Stimulated activated CD8-positive, alpha-beta memory T cell treated with anti-CD3 and anti-CD28 coated beads, Interleukin-7, amount 100 ng/mL, for 24 hours (primary cell): ENCODE measurements around the gene TBC1D10A.
"Not testable (repeated sequence)": the region's sequence is repeated elsewhere in the genome, so short reads cannot be mapped to it uniquely, and the experiment has no call there.

Source experiments
- DNase-seq: peaks from one replicate; pipeline ENCODE4 v3.0.0-alpha.2; 2020; ENCODE audit warnings: low read depth

Gene TBC1D10A

DNA sequence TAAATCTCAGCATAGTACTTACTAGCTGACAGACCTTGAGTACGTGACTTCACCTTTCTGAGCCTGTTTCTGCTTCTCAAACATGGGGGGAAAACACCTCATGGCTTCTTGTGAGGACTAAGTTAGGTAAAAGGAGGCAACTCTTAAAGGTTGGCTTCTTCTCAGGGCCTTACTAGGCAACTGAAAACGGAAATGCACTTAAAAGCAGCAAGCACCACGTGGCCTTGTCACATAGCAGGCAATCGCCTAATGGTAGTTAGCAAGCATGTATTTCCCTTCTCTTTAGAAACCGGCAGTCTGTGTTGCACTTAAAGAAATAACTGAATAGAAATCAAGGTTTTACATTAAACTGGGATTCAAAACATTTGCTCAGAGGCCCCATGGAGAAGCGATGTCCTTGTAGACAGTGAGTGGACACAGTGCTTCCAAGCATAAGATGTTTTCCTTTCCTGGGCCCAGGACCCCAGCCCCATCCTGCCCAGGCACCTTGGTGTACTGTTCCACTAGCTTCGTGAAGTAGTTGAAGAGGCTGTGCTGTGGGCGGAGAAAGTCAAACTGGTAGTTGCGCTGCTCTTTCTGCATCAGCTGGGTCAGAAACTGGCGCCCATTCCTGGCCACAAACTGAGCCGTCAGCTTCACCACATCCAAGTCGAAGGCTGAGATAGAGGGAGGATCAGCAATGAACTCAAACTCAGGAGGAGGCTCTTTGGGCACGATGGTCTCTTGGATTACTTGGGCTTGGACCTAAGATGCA is 17.9 kb upstream of the TBC1D10A start:
- no peak for DNase-seq

DNA sequence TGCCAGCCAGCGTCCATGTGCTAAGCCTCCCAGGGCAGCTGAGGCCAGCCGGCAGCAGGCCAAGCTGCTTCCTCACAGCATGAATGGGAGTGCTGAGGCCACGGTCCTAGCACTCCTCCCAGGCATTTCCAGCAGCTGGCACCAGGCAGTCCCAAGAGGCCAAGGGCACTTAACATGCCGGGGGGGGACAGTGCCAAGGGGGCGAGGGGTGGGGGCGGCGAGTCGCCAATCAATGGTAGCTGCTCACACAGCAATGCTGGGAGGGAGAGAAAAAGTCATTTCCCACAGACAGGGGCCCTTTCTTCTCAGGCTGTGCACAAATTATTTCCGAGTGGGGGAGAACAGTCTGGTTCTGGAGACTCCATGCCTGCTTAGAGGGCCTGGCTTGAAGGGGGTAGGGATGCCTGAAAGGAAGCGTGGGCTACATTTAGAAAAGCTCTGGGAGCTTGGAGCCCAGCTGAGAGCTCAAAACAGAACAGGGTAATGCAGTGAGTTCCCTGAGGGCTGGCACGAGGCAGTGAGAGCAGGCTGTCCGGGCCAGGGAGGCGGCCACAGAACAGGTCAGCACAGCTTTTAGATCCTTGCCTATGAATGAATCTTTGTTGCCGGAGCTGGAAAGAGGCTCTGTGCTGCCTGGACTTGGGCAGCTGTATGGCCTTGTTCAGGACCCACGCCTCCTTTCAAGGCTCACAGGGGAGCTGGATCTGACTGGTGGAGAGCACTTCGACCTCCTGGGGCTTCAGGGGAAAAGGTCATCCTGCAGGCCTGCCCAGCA is 14.4 kb upstream of the TBC1D10A start:
- DNase-seq, result no peak

DNA sequence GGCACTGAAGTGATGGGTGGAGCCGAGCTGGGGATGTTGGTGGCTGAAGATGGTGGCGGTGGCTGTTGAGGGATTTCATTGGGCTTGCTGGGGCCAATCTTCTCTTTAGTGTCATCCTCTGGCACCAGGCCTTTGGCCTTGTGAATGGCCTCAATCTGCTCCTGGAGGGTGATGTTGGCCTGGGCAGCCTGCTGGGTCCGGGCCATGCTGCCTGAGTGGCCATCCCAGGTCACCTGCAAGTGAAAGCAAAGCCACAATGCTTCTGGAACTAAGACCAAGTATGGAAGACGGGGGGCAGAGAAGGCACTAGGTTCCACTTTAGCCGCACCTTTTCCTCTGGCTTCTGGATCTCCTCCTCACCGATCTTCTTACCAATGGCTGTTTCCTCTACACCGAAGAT is 12.1 kb upstream of the TBC1D10A start:
- DNase-seq, result no peak

DNA sequence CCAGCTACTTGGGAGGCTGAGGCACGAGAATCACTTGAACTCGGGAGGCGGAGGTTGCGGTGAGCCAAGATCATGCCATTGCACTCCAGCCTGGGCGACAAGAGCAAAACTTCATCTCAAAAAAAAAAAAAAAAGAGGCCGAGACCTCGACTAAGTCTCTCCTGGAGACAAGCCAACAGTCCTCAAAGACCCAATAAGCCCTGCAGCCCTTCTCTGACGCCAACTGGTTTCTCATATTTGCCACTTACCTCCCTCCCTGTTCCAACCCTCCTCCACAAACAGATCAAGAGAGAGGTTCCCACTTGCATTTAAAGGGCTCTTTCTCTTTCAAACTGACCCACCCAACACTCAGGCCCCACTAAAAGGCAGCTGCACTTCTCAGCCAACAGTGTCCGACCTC is 11.6 kb upstream of the TBC1D10A start:
- DNase-seq, result not testable (repeated sequence)

DNA sequence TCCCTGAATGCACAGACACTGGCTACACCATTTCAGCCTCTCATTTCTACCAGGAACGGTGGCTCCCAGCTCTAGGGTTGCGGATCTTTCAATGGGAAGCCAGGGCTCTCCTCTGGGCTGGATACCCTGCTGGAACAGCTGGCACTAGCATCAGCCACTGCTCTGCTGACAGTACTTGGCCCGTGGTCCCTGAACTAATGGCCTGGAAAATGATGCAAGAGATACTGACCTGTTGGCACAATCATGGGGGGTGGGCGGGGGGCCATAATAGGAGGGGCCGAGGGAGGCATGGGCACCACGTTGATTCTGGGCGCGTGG is 10.7 kb upstream of the TBC1D10A start:
- DNase-seq, result no peak

DNA sequence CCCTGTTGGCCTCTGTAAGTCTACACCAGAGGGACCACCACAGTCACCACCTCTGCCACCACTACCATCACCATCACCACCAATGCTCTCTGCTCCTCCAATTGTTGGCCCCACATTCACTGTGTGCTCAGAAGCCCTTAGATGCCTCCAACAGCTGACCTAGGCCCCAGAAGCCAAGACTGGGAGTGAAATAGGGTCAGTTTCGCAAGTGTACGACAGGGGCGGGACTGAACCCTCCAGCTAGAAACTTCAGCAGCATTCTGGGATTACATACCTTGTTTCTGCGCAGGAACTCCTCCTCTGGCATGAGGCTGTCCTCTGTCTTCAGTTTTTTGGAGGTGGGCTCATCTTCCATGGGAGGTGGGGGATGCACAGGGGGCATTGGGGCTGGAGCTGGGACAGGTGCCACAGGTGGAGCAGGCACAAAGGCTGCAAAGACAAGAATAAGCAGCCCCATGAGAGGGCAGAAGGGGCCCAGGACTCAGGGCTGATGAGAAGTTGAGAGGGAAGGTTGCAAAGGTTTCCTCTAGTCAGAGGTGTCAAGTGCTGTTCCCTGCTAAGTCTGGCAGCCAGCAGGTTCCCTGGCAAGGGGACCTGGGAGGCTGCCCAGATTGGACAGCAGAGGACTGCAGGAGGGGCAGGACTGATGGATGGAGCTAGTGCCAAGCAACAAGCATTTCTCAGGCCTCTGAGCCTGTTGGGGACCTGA is 10.2 kb upstream of the TBC1D10A start:
- no peak for DNase-seq

DNA sequence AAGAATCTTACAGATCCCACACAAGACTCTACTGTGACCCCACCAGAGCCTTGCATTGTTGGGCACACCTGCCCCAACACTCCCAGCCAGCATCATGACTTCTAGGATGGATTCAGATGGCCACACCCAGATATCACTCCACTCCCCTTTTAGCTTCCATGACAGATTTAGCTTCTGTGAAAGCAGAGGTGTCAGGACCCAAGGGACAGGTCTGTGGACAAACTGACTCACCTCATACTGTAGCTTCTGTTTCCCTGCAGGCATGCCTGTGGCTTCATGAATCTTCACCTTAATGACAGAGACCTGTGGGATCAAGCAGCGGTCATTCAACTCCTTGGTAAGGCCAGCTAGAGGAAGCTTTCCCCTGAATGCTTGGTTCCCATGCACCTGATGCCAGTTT is 8.5 kb upstream of the TBC1D10A start:
- no peak for DNase-seq

DNA sequence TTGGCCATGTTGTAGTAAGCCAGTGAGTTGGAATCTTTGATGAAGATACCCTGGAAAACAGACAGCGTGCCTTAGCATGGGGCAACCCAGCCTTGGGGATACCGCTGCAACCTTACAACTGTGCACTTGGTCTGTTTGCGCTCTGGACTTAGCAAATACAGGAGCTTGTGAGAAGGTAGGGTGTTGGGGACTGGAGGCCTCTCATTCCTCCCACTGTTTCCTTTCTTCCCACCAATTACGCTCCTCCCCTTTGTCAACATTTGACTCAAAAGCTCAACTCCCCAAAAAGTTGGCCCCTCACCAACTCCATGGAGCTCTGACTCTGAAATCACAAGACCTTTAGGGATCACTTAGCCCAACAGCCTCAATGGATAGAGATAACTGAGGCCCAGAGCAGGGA is 7.9 kb upstream of the TBC1D10A start:
- no peak for DNase-seq

DNA sequence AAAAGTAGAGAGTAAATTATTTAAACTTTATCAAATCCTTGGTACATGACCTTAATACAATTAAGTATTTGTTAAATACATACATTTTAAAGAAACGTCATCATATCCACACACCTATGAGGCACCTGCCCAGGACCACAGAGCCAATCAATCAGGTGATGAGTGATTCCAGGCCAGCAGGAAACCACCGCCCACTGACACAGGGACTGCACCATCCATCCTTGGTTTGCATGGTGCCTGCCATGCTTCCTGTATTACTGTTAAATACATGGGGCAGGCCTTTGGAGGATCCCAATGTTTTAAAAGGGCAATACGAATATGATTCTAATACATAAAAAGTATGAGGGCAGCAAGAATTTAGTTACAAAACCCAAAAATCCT is 7.0 kb upstream of the TBC1D10A start:
- DNase-seq, result no peak

DNA sequence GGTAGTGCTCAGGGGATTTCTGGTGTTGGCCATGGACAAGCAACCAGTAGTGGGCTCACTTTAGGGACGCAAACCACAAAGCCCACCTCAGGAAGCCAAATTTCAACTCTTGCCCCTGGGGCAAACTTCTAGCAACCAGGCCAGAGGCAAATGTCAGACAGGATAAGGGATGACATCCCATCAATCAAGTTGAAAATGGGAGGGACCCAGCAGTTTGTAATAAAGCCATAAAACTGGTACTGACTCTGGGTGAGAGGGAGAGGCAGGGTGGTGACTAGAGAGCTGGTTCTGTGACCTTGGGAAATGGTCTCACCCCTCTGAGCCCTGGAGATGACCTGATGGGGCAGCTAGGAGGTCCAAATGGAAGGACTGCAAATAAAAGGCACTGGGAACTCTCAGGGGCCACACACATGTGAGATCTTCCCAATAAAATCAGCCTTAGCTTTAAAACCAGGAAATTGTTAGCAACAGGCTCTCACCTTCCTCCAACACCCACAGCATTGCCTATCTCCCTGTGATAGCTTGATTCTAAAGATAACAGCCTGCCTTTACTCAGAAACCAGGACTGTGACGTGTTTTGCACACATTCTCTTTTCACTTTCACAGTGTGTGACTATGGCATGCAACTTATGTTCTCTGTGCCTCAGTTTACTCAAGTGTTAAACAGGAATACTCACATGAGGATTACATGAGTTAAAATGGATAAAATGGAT is 6.4 kb upstream of the TBC1D10A start:
- no peak for DNase-seq

DNA sequence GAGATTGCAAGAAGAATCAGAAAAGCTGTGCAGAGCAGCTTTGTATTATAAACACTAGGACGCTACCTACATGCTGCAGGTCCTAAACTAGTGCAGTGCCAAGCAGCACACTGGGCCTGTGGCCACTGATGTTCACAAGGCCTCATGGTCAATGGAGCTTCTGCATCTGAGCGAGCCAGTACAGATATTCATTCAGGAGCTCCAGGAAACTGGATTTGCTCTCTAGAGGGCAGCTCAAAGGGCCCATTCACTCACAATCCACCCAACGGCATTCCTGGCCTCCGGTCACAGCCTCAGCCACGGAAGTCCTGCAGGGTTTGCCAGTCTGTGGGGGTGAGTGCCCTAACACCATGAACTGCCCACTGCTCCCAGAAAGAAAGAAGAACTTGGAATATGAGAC is 5.8 kb upstream of the TBC1D10A start:
- DNase-seq, result no peak

DNA sequence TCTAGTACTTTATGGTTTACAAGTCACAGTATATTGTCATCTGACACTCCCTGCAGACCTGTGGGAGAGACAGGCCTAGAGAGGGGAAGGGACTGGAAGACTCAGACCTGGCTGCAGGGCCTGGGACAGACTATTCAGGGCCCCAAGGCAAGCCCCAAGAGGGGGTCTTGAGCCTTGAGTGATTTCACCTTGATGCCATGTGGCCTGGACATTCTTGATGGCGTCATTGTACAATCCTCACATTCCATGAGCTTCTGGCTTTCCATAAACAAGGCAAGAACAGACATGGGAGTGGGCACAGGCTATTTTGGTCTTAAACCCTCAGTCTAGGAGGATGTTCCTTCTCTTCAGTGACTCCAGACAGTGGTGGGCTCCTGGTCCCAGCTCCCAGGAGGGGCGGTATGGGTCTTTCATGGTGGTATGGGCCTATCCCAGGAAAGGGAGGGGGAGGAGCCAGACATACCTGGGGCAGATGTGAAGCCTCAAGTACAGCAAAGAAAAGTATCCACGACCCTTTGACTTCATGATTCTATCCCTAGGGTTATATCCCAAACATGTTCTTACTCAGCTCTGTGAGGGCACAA is 1.8 kb upstream of the TBC1D10A start:
- no peak for DNase-seq

DNA sequence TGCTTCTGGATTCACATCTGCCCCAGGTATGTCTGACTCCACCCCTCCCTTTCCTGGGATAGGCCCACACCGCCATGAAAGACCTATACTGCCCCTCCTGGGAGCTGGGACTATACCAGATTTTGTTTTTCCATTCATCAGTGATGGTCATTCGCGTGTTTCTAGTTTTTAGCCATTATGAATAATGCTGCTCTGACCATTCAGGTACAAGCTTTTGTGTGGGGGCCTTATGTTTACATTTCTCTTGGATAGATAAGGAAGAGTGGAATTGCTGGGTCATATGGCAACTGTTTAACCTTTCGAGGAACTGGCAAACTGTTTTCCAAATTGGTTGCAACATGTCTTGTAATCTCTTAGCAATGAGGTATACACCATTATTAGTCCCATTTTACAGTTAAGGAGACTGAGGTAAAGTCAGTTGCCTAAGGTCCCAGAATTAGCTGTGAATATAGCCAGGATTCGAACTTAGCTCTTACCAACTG is 1.2 kb upstream of the TBC1D10A start:
- DNase-seq, result no peak

DNA sequence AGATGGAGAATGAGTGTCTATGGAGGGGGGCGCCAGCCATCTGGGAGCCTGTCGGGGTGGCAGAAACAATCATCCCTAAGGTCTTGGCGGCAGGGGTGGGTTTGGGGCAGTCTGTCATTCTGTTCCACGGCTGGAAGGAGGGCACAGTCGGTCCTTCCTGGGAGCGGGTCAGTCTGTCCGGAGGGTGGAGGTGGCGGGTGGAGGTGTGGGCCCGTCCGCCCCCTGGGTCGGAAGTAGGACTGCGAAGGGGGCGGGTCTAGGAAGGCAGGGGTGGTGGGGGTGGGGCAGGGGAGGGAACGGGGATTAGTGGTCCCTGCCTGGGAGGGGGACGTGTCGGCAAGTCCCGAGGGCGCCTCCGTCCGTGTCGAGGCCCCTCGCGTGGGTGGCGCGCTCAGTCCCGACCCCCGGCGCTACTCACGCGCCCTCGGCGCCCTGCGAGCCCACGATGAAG is 461 bp downstream of the TBC1D10A start:
- DNase-seq, result no peak

DNA sequence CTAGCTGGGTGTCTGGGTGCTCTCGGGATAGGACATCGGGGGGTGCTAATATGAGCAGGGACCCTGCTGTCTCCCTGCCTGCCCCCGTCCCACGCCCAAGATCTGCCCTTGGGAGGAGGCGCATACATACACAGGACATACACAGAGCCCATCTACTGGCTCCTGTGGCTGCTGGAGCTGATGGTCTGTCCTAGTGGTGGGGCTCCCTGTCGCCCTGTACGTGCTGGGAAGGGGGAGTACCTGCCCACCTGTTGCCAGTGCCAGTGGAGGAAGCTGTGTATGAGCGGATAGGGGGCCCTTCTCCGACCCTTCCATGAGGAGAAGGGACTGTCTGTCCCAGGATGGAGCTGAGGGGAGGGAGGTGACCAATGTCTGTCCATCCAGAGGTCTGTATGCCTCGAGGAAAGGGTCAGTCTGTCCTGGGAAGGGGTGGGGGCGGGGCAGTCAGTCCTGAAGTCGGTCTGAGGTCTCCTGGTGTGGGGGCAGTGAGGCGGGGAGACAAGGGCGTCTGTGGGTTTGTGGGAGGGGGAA is 952 bp downstream of the TBC1D10A start:
- no peak for DNase-seq

DNA sequence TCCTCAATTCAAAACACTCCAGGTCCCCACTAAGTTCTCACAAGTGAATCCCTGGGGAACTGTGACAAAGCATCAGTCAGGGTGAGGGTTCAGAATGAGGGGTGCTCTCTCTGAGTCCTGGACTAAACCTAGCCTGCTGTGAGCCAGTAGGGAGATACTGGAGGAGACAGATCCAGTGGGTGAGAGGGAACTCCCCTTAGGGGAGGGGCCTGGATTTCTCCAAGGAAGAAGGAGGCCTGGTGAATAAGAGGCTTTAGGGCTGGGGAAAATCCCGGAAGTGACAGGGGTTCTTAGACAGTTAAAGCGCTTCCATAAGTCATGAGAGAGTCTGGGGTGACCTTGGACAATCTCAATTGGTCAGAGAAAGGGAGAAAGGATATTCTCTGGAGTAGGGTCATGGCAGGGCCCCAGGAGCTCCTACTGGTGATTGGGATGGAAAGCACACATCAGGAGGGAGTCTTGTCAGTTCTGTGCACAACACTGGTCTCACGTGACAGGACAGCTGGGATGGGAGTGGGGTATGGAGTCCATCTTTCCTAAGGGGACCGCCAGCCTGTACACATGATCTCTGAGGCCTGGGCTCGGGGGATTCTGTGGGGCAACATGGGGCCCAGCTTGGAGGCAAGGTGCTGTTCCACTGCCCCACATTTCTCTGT is 1.5 kb downstream of the TBC1D10A start:
- no peak for DNase-seq

DNA sequence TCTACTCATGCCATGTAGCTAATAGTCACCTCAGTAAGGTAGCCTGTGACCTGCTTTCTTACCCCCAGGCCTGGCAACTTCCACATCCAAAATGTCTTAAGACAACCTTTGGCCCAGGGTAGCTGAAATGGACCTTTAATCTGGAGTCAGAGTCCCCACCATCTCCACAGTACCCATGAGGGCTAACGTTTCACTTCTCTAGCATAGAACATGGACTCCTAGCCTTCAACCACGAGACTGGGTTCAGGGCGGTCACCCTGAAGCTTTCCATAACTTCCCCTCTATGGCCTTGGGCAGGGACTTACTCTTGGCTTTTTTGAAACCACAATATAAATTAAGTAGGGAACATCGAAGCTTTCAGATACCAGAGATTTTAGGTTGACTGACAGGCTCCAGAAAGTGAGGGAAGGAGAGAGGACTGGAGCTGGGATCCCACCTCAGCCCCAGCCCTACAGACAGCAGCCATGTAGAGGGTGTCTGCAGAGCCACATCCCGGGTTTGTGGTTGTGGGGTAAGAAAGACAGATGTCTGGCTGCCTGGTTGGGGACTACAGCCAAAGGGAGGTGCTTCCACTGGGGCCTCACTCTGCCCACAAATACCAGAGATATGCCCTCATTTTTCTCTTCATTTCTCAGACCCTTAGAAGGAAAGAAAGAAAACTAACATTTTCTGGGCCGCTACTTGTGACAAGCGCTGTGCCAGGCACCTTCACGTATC is 2.6 kb downstream of the TBC1D10A start:
- DNase-seq, result no peak

DNA sequence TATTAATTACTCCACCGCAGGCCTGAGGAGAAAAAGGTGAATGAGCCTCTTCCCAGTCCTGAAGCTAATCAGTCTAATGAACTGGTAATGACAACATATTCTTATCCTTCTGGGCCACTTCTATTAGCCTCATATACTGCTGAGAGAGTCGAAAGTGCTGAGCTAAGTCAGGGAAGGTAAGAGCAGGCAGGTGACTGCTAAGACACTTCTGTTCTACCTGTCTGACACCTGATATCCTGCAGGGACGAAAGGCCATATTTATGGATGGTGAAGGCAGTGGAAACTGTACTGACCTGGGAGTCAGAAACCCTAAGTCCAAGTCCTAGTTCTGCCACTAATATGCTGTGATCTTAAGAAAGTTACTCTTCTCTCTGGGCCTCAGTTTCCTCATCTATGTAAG is 3.5 kb downstream of the TBC1D10A start:
- DNase-seq, result no peak

DNA sequence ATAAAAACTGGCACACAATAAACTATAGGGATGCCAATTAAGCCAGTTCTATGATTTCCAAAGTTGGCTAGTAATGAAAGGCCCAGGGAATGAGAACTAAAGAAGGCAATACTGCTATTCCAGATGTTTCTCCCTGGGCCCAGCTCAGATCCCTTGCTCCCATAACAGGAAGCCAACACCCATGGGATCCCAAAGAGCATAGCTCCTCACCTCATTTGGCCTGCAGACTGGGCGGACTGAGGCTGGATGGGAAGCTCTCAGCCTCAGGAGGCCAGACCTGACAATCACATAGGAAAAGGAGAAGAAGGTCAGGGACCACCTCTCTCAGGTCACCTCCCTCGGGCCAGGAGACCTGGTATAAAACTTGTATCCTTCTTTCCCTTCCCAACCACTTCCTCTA is 5.3 kb downstream of the TBC1D10A start:
- no peak for DNase-seq

DNA sequence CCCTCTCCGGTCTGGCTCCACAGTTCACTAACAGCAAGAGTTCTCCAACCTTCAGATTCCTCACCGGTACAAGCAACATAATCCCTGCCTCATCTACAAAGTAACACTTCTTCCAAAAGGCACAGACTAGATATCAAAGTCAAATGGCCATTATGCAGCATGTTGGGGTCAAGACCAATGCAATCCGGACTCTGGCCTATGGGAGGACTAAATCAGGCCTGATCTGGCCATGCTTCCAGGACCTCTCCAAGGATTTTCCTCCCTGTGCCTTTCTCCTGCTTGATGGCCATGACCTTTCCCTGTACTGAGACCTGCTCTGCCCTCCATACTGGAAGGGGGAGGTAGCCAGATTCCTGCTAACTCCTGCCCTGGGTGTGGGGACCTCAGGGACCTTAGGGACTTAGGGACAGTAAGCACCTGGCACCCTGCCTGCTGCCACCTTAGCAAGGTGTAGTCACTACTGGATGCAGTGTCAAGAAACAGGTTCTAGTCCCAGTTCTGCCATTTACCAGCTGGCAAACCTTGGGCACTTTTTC is 6.7 kb downstream of the TBC1D10A start:
- no peak for DNase-seq
